HG03460 (cell line): Measurements from ENCODE around the gene OR11A1.

ENCODE experiments used
- ATAC-seq: cut with Tn5 transposase; IDR thresholded peaks from one replicate; pipeline ENCODE4 v1.9.1; 2021; ENCODE audit not compliant: unreplicated experiment

OR11A1 gene

GRCh38 chr6:29399525-29399924 is 57.3 kb downstream of the OR11A1 start:
- no peak for ATAC-seq

- ATAC-seq = no peak
Measured at GRCh38 chr6:29395331-29395730, 61.5 kb downstream of the OR11A1 start, which contains the start of gene OR12D2. Gene OR12D2 (plus strand): TSS chr6:29395631. CDS start chr6:29396700, 1,069 bp downstream.

GRCh38 chr6:29388533-29388932 is 68.3 kb downstream of the OR11A1 start:
- no peak for ATAC-seq

GRCh38 chr6:29376003-29376402 is 80.9 kb downstream of the OR11A1 start:
- ATAC-seq = no peak
